Measurements from ENCODE around the gene TMEM258.

The TMEM258 gene

GRCh38 chr11:61774411-61774810 is 18.0 kb downstream of the TMEM258 start:
- no peak for DNase-seq

- no peak for DNase-seq
Measured at GRCh38 chr11:61773809-61774208, 18.6 kb downstream of the TMEM258 start.

GRCh38 chr11:61773356-61773755 is 19.0 kb downstream of the TMEM258 start:
- DNase-seq = no peak

DNA sequence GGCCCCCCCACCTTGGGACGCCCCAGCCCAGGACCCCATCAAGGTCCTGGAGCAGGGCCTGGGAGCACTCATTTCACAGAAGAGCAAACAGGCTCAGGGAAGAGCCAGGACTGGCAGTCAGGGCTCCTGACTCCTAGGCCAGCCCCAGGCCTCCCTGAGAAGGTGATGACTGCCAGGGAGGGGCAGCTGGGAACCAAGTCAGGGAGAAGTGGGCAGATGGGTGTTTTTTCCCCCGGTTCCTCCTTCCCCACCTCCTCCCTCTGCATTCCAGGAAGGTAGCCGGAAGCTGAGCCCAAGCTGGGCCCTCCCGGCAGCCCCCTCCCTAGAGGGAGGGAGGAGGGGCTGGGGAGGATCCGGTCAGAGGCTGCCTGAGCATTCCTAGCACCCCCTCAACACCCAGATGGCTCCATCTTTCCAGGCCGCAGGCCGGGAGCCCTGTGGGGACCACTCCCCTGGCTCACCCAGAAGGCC is 20.4 kb downstream of the TMEM258 start:
- DNase-seq = no peak

DNA sequence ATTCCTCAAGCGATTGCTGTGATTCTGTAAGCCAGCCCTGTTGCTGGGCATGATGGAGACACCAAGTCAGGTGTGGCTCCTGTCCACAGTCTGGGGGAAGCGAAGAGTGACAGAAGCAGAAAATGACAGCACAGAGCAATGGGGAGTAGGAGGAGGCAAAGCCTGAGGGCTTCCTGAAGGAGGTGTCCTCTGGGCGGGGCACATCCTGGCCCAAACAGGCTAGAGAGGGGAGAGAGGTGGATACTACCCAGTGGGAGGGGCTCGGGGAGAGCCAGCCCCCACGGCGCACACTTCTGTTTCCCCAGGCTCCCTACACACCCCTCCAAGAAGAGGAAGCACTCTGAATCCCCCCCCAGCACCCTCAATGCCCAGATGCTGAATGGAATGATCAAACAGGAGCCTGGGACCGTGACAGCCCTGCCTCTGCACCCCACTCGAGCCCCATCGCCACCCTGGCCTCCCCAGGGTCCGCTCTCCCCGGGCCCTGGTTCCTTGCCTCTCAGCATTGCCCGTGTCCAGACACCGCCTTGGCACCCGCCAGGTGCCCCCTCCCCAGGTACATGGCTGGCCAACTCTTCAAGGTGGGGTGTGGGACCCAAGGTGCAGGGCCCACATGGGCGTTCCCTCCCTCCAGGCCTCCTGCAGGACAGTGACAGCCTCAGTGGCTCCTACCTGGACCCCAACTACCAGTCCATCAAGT is 21.1 kb downstream of the TMEM258 start:
- DNase-seq = no peak

- DNase-seq = no peak
Measured at GRCh38 chr11:61769946-61770683, 22.3 kb downstream of the TMEM258 start.

GRCh38 chr11:61769169-61769920 is 23.1 kb downstream of the TMEM258 start:
- DNase-seq = no peak

DNA sequence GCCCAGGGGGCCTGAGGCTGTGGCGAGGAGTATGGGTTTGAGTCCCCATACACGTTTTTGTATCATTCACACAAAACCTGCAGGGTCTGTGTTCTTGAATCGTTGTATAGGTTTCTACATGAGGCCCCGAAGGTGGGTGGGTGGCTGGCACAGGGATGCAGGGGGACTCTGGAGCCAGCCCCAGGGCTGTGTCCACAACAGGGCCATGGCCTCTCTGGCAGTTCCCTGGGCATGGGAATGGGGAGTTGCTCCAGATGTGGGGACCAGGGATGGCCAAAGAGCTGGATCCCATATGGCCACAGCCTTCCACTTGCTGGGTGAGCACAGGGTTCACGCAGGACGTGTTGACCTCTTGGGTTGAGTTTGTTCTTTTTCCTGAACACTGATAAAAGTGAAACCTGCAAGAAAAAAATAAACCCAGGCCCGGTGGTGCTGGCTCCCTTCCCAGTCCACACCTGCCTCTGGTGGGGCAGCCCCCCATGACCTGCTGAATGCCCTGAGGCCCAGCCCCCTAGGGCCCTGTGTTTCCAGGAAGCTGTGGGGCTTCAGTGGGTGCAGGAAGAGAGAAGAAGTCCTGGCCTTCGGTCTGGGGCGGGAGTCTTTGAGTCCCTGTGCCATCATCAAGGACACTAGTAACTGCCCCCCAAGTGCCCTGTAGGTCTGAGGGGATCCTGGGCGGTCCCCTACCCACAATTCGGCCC is 23.9 kb downstream of the TMEM258 start:
- DNase-seq = no peak

DNA sequence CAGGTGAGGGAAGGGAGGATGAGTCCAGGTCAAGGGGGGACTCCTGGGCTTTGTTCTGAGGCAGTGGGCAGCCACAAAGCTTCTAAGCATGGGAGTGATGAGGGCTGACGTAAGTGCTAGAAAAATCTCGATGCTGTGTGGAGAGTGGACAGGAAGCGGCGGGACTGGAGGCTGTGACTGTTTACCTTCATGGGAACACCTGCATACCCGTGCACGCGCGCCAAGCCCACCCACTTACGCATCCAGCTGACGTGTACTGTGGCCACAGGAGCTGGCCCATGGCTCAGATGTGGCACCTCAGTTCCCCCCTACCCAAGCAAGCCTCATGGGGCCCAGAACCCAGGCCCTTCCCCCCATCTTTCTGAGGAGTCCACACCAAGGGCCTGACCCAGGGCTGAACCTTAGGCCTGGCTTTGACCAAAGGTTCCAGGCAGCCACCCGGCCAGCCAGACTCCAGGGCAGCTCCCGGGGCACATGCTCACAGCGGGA is 26.0 kb downstream of the TMEM258 start:
- peak; percentile 29 to 48 for DNase-seq

- DNase-seq = no peak
Measured at GRCh38 chr11:61765550-61766253, 26.7 kb downstream of the TMEM258 start.

DNA sequence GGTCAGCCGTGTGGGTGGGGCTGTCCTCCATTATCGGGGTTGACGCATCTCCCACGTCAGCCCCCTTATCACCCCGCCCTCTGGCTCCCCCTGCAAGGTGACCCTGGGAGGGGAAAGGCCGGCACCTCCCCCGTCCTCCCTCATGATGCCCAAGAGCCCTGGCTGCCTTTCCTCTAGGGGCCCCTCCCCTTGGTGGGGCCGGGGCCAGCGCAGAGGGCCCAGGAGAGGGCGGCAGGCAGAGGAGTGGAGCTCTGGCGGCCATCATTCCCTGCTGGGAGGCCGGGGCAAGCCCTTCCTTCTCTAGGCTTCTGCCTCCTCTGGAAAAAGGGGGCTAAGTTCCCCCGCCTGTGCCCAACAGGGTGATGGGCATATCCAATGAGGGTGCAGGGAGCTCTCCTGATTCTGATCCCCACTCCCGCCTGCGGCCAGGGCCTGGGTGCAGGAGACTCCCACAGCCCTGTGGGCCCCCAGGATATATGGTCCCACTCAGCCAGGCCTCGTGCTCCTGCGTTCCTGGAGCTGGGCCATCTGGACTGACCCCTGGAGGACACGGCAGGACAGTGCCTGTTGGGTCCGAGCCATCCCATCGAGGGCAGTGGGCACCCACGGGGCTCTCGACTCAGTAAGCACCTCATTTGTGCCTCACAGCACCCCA is 27.7 kb downstream of the TMEM258 start:
- DNase-seq = no peak

DNA sequence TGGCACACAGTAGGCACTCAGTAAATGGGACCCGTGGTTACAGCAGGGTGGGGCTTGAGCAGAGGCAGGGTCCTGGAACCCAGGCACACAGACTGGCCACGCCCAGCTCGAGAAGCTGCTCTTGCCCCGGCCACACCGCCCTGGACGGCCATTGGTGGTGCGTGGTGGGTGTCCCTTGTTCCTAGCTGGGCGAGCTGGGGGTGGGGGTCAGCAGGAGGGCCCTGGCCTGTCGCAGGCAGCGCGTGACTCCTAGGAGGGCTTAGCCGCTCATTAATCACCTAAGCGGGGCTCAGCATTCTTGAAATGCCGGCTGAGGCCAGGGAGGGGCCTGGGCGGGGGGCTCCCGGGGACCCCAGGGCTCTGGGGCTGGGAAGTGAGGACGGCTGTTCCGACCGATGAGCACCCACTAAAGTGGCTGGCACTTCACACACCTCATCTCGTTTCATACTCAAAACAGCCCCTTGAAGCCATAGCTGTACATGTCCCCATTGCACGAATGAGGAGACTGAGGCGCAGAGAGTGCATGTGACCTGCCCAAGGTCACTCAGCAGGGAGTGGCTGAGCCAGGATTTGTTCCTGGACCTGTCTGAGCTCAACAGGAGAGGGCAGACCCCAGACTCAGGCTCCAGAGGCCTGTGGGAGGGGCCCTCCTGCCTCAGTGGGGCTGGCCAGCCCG is 28.3 kb downstream of the TMEM258 start:
- no peak for DNase-seq

DNA sequence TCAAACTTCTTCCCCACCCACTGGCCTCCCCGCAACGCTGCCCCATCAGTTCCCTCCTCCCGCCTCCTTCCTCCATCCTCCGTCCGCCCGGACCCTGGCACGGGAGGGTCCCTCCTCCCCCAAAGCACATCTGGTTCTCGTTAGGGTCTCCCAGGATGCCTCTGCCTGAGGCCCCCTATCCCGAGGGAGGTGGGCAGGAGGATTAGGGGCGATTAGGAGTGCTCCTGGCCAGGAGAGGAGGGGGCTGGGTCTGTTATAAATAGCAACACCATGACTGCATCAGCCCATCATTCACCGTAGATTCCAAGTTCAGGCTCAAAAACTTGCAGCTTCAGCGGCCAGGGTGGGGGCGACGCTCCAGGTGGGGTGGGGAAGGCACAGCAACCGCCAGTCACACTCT is 29.6 kb downstream of the TMEM258 start:
- DNase-seq = no peak

DNA sequence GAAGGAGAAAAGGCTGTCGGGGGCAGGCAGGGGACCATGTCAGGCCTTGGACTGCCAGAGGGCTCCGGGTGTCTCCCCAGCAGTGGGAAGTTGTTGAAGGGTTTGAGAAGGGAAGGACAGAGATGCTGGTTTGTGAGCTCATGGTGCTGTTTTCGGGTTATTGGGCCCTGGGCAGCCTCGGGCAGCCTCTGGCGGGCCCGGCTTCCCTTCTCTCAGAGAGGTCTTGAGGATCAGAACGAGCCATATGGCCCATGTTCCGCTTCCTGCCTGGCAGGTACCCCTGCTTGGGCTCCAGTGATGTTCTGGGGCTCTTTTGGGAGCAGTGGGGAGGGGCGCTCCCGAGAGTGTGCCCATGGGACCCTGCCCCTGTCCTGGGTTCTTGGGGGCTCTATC is 30.2 kb downstream of the TMEM258 start:
- no peak for DNase-seq

GRCh38 chr11:61761440-61762222 is 30.8 kb downstream of the TMEM258 start:
- DNase-seq = no peak

GRCh38 chr11:61760946-61761345 is 31.5 kb downstream of the TMEM258 start:
- DNase-seq = no peak

GRCh38 chr11:61757213-61757862 is 35.1 kb downstream of the TMEM258 start:
- DNase-seq = no peak

DNA sequence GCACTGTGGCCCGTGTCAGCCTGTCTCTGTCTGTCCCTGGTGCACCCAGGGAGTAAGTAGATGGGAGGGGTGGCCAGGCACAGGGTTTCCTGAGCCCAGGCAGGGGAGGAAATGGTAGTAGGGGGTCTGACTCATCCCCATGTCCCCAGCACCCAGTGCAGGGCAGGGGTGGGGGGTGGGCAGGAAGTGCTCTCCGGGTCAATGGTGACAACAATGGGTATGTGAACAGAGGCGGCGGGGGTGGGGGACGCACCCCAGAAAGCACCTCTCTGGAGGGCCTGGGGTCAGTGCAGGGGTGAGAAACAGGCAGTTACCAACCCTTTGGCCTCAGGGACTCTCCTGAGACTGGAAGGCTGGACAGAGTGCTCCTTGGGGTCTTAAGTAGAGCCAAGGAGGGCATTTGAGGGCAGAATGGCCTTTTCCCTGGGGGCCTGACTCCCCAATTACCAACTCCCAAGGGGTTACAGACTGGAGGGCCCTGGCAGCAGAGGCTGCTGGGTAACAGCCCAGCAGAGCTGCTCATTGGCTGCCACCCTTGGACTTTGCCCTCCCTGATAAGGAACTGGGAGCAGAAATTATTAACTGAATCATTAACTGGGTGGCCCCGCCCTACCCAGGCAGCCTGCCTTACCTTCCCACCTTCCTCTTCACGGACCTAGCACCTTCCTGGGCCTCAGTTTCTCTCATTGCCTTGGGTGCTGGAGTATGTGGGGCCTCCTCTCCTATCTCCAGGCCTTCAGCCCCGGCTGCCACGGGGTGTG is 35.8 kb downstream of the TMEM258 start:
- no peak for DNase-seq

DNA sequence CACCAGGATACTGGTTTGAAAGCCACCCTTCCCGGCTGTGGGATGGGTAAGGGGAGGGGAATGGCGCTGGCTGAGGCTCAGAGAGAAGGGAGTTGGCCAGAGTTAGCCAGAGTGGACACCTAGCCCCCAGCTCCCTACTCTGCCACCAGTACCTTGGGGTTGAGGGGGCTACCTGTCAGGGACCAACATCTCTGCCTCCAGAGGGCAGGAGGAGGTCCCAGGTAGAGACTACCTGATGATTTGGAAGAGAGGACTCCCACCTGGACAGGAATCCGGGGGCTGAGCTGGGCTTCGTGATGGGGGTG is 36.3 kb downstream of the TMEM258 start:
- no peak for DNase-seq

Measured in SHP77 (cell line).